ENCODE results near the gene DHCR7. TPM values are rescaled to one million over a fixed set of nuclear protein-coding genes. Genes with fewer than 3 reads are reported as not detected.

The DHCR7 gene
- total RNA-seq, 1 donor from 2014 or later = 145 TPM

DNA sequence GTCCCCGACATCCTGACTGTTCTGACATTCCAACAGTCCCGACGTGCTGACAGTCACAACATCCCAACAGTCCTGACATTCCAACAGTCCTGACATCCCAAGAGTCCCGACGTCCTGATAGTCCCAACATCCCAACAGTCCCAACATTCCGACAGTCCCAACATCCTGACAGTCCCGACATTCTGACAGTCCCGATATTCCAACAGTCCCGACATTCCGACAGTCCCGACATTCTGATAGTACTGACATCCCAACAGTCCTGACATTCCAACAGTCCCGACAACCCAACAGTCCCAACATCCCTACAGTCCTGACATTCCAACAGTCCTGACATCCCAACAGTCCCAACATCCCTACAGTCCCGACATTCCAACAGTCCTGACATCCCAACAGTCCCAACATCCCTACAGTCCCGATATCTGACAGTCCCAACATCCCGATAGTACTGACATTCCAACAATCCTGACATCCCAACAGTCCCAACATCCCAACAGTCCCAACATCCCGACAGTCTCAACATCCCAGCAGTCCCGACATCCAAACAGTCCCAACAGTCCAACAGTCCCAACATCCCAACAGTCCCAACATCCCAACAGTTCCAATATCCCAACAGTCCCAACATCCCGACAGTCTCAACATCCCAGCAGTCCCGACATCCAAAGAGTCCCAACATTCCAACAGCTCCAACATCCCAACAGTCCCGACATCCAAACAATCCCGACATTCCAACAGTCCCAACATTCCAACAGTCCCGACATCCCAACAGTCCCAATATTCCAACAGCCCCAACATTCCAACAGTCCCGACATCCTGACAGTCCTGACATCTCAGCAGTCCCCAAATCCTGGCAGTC lies 60.2 kb downstream of the DHCR7 start:
- H3K36me3 Mint-ChIP-seq (ENCODE audit: unreplicated experiment) = peaks cover 5% of the 10 kb centered on the region
- no peak for DNase-seq
- peaks cover 5% of the 10 kb centered on the region for H3K4me1 Mint-ChIP-seq (ENCODE audit: low read depth, unreplicated experiment)
- peak overlapping the region; percentile 40 for H3K4me3 Mint-ChIP-seq (ENCODE audit: unreplicated experiment)
- H3K27me3 Mint-ChIP-seq (ENCODE audit: unreplicated experiment) = peaks cover 8% of the 10 kb centered on the region
- TF ChIP-seq, protein P1, sequence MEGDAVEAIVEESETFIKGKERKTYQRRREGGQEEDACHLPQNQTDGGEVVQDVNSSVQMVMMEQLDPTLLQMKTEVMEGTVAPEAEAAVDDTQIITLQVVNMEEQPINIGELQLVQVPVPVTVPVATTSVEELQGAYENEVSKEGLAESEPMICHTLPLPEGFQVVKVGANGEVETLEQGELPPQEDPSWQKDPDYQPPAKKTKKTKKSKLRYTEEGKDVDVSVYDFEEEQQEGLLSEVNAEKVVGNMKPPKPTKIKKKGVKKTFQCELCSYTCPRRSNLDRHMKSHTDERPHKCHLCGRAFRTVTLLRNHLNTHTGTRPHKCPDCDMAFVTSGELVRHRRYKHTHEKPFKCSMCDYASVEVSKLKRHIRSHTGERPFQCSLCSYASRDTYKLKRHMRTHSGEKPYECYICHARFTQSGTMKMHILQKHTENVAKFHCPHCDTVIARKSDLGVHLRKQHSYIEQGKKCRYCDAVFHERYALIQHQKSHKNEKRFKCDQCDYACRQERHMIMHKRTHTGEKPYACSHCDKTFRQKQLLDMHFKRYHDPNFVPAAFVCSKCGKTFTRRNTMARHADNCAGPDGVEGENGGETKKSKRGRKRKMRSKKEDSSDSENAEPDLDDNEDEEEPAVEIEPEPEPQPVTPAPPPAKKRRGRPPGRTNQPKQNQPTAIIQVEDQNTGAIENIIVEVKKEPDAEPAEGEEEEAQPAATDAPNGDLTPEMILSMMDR (IDR thresholded peaks at IDR 0.05; ENCODE audit: partially characterized antibody, unreplicated experiment) = no peak
- no peak overlapping the region for H3K27ac Mint-ChIP-seq (ENCODE audit: unreplicated experiment)
- peaks cover 6% of the 10 kb centered on the region for H3K9me3 Mint-ChIP-seq (ENCODE audit: unreplicated experiment)

DNA sequence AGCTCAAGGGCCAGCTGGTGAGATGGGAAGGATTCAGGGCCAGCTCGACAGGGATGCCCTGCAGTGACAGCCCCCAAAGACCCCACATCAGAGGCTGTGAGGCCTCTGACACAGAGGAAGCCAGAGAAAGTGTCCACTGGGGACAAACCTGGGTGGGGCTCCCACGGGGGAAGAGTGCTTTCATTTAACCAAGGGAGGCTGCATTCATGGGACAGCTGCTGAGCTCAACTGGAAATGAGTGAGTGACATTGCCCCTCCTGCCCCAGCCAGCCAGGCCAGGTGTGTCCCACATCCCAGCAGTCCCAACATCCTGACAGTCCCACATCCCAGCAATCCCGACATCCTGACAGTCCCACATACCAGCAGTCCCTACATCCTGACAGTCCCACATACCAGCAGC lies 61.0 kb downstream of the DHCR7 start:
- peaks cover 8% of the 10 kb centered on the region for H3K27me3 Mint-ChIP-seq (ENCODE audit: unreplicated experiment)
- TF ChIP-seq, protein P1 (IDR thresholded peaks at IDR 0.05; ENCODE audit: partially characterized antibody, unreplicated experiment) = no peak
- no peak for DNase-seq
- no peak overlapping the region for H3K4me3 Mint-ChIP-seq (ENCODE audit: unreplicated experiment)
- H3K9me3 Mint-ChIP-seq (ENCODE audit: unreplicated experiment) = peaks cover 4% of the 10 kb centered on the region
- peaks cover 5% of the 10 kb centered on the region for H3K36me3 Mint-ChIP-seq (ENCODE audit: unreplicated experiment)
- peaks cover 5% of the 10 kb centered on the region for H3K4me1 Mint-ChIP-seq (ENCODE audit: low read depth, unreplicated experiment)
- H3K27ac Mint-ChIP-seq (ENCODE audit: unreplicated experiment) = no peak overlapping the region

DNA sequence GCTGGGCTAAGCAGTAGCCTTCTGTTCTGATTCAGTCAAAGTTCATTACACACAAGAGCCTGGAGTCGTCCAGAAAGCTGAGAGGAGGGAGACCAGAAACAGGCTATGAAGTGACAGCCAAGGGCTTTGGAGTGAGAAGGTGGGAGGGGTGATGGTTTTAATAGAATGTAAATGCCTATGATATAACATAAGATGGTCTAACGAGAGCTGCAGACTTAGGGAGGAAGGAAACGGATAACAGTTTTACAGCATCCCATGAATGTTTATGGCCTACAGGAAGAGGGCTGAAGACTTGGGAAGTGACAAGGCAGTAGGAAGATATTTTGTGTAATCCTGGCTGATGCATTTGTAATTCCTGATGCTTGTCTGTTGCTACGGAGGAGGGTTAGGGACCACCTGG lies 62.0 kb downstream of the DHCR7 start:
- no peak for DNase-seq
- TF ChIP-seq, protein P1 (IDR thresholded peaks at IDR 0.05; ENCODE audit: partially characterized antibody, unreplicated experiment) = no peak
- Mint-ChIP-seq H3K4me3 (ENCODE audit: unreplicated experiment) (no peak overlapping the region), H3K27me3 (ENCODE audit: unreplicated experiment) (peaks cover 5% of the 10 kb centered on the region), H3K27ac (ENCODE audit: unreplicated experiment) (no peak overlapping the region), H3K4me1 (ENCODE audit: low read depth, unreplicated experiment) (no peaks in the 10 kb centered on the region), H3K36me3 (ENCODE audit: unreplicated experiment) (peaks cover 5% of the 10 kb centered on the region), H3K9me3 (ENCODE audit: unreplicated experiment) (peaks cover 2% of the 10 kb centered on the region)

DNA sequence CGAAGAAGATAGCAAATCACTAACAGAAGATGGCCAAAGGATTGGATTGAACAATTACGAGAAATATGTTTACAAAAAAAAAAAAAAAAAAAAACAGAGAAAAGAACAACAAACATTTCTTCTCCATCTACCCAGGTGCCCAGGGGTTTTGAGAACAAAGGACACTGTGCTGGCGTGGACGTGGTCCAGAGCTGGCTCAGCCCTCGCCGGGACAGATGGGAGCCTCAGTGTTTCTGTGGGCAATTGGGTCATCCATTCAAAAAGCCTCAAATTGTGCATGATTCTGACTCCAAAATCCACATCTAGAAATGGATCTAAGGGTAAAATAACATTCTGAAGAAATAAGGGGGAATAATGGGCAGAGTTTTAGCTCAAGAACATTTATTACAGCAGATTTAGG lies 63.1 kb downstream of the DHCR7 start:
- Mint-ChIP-seq H3K9me3 (ENCODE audit: unreplicated experiment) (peaks cover 2% of the 10 kb centered on the region), H3K36me3 (ENCODE audit: unreplicated experiment) (peaks cover 5% of the 10 kb centered on the region), H3K4me3 (ENCODE audit: unreplicated experiment) (no peak overlapping the region), H3K27me3 (ENCODE audit: unreplicated experiment) (peaks cover 5% of the 10 kb centered on the region), H3K4me1 (ENCODE audit: low read depth, unreplicated experiment) (no peaks in the 10 kb centered on the region), H3K27ac (ENCODE audit: unreplicated experiment) (no peak overlapping the region)
- TF ChIP-seq, protein P1 (IDR thresholded peaks at IDR 0.05; ENCODE audit: partially characterized antibody, unreplicated experiment) = no peak
- no peak for DNase-seq

DNA sequence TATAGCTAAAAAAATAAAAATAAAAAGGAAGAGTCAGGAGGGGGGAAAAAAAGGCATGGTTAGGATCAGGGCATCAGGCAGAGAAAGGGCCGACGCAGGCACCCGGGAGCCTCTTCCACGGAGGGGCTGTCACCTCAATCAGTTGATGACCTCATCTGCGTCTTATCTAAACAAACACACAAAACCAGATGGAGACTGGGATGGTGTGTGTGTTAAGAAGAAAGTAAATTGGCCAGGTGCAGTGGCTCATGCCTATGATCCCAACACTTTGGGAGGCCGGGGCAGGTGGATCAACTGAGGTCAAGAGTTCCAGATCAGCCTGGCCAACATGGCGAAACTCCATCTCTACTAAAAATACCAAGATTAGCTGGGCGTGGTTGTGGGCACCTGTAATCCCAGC lies 63.6 kb downstream of the DHCR7 start:
- Mint-ChIP-seq H3K36me3 (ENCODE audit: unreplicated experiment) (peaks cover 5% of the 10 kb centered on the region), H3K27ac (ENCODE audit: unreplicated experiment) (no peak overlapping the region), H3K4me1 (ENCODE audit: low read depth, unreplicated experiment) (no peaks in the 10 kb centered on the region), H3K27me3 (ENCODE audit: unreplicated experiment) (peaks cover 5% of the 10 kb centered on the region), H3K4me3 (ENCODE audit: unreplicated experiment) (no peak overlapping the region), H3K9me3 (ENCODE audit: unreplicated experiment) (peaks cover 2% of the 10 kb centered on the region)
- TF ChIP-seq, protein P1 (IDR thresholded peaks at IDR 0.05; ENCODE audit: partially characterized antibody, unreplicated experiment) = no peak
- DNase-seq = no peak

Measured in glutamatergic neuron (in vitro differentiated cells).